Cardiac fibroblast (primary cell): ENCODE data around the gene COMMD7.

ENCODE experiments used
- DNase-seq, 2 donors: peaks; one replicate each; pipeline versions ENCODE4 v3.0.0 to v3.0.0-alpha.2; 2010; ENCODE audit warnings: low read depth in 2 of 2
- H3K4me3 ChIP-seq, 2 donors: replicated peaks in 1 of 2; 1 replicate in 1 of 2; 2 replicates in 1 of 2; pipeline ENCODE4 v1.5.1; 2011; ENCODE audit warnings: low read depth in 2 of 2, low read length in 2 of 2, mild to moderate bottlenecking in 2 of 2, moderate library complexity in 1 of 2
- TF ChIP-seq, protein P1 (sequence below): IDR thresholded peaks from one replicate; pipeline ENCODE4 v1.5.1; 2011; ENCODE audit warnings: low read depth, mild to moderate bottlenecking, low read length, inconsistent platforms

The COMMD7 gene

DNA sequence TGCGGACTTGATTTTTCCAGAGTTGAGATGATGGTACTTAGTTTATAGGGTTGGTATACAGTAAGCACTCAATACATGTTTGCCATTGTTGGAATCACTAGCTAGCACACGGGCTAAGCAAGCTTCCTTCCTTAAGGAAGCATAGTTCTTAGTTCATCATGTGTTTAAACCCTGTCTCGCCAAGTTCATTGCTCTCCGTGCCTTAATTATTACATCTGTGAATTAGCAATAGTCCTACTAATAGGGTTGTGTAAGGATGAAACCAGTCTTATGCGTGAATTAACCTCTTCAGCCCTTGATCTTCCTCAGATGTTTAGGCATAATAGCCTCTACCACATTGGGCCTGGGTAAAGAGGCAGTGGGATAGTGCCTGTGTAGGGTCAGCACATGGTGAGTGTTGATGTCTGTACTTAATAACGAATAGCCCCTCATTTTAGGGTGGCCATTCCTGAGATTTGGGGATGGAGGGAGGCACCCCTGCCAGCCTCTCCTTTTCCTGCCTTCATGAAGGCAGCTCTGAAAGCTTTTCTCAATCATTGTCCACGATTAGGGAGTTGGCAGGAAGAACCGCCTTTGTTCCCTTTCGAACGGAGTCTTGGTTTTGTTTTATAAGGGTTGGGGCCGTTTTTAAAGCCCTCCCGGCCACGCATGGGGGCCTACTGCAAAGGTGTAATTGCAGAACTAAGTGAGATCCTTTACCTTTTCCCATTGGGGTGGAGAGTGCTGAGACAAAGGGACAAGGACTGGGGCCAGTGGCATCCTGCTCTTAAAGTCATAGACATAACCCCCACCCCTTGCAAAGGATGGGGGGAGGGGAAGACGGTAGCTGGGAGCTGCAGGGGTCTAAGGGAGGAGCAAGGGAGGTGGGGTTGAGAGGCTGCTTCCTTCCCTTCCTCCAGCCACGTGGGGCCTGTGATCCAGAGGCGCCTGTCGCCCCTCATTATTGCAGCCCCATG is 21.0 kb upstream of the COMMD7 start:
- TF ChIP-seq, protein P1, sequence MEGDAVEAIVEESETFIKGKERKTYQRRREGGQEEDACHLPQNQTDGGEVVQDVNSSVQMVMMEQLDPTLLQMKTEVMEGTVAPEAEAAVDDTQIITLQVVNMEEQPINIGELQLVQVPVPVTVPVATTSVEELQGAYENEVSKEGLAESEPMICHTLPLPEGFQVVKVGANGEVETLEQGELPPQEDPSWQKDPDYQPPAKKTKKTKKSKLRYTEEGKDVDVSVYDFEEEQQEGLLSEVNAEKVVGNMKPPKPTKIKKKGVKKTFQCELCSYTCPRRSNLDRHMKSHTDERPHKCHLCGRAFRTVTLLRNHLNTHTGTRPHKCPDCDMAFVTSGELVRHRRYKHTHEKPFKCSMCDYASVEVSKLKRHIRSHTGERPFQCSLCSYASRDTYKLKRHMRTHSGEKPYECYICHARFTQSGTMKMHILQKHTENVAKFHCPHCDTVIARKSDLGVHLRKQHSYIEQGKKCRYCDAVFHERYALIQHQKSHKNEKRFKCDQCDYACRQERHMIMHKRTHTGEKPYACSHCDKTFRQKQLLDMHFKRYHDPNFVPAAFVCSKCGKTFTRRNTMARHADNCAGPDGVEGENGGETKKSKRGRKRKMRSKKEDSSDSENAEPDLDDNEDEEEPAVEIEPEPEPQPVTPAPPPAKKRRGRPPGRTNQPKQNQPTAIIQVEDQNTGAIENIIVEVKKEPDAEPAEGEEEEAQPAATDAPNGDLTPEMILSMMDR = no peak
- H3K4me3 ChIP-seq = no peak overlapping the region
- no peak for DNase-seq

DNA sequence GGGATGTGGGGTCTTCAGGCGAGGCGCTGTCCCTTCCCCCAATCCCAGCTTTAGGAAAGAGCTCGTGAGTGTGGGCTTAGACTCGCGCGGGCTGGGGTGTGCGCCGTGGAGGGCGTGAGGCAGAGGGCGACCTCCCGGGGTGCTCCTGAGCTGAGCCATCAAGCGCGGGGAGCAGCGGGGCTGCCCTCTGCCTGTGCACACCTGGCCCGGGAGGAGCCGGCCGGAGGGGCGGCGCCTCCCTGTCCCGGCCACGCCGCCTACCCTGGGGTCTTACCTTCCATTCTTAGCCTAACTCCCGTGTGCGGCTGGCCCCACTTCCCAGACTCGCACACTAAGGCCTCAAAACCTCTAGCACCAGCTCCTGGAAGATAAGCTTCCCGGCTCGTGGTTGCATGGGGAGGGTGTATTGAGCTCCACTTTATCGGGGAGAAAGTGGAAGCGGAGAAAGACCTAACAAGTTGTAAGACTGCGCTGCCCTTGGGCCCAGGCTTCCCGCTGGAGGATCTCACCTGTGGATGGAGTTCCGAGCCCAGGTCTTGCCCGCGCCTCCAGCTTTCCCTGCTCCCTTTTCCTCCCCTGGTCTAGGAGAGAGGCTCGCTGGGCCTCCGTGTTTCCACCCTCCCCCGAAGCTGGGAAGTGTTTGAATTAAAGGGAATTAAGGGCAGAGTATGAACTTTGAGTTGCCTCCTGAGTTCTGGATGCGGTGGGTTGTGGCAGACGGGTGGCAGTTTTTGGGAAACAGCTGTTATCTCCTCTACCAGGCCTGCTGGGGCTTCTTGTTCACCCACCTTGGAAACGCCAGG is 20.1 kb upstream of the COMMD7 start:
- DNase-seq = no peak
- TF ChIP-seq, protein P1 = no peak
- peak overlapping the region; percentile 71 to 88 for H3K4me3 ChIP-seq

DNA sequence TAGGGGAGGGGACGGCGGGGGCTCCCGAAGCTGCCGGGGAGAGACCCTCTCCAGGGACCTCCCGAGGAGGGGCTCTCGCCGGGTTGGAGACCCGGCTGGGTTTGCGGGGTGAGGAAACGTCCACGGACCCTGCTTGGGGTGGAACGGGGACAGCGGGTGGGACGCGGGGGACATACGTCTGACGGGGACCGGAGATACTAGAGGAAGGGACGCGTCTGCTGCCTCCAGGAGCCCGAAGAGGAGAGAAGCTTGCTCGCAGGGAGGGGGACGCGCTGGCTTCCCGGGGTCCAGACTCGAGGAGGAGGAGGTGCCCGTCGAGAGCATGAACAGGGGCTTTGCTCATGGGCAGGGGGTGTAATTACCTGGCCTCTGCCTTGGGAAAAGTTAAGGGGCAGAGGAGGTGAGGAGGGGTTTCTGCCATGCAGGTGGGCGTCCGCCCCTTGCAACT is 19.5 kb upstream of the COMMD7 start:
- TF ChIP-seq, protein P1 = no peak
- no peak for DNase-seq
- H3K4me3 ChIP-seq = peak overlapping the region; percentile 71 to 88

DNA sequence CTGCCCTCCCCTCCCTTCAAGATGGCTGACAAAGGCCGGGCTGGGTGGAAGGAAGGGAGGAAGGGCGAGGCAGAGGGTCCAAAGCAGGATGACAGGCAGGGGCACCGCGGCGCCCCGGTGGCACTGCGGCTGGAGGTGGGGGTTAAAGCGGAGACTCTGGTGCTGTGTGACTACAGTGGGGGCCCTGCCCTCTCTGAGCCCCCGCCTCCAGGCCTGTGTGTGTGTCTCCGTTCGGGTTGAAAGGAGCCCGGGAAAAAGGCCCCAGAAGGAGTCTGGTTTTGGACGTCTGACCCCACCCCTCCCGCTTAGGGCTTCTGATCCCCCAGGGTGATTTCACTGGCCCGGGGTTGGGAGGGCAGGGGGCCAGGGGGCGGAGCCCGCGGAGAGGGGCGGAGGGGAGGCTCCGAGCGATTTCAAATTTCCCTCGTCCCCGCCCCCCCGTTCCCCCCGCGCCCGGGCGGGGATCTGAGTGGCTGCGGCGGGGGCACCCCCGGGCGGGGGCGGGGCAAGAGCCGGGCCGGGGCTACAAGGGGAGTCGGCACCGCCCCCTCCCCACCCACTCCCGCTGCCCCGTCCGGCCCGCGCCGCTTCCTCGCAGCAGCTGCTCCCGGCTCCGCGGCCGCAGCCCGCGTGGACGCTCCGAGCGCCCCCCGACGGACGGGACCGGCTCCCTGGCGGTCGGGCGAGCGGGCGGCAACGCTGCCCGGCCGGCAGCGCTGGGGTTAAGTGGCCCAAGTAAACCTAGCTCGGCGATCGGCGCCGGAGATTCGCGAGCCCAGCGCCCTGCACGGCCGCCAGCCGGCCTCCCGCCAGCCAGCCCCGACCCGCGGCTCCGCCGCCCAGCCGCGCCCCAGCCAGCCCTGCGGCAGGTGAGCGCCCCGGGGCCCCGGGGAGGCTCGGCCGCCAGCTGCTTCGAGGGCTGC is 18.8 kb upstream of the COMMD7 start, which contains the start of gene DNMT3B:
Gene DNMT3B, plus strand, starts transcription at position 555 of the 923 bp plus-strand sequence. CDS start 17,939 bp downstream, outside the sequence.
- TF ChIP-seq, protein P1 = no peak
- peak; percentile 71 to 79 for DNase-seq
- peak within 1 kb of the TSS; percentile 71 to 88 for H3K4me3 ChIP-seq

DNA sequence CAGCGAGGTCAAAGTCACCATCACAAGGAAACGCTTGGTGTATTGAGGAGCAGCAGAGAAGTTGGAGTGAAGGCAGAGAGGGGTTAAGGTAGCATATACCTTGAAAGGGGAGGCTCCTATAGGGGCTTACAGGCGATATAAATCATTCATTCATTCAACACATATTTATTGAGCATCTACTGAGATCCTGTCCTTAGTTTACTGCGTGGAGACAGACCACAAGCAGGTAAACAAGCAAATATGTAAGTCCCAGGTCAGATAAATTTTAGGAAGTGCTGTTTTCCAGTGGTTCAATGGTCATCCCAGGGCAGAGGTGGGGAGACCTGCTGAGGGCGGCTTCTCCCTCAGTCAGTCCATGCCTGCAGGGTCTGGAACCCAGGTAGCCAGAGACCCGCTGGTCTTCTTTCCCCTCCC is 18.2 kb upstream of the COMMD7 start:
- DNase-seq = no peak
- H3K4me3 ChIP-seq = peak overlapping the region; percentile 39 to 71
- TF ChIP-seq, protein P1 = no peak

DNA sequence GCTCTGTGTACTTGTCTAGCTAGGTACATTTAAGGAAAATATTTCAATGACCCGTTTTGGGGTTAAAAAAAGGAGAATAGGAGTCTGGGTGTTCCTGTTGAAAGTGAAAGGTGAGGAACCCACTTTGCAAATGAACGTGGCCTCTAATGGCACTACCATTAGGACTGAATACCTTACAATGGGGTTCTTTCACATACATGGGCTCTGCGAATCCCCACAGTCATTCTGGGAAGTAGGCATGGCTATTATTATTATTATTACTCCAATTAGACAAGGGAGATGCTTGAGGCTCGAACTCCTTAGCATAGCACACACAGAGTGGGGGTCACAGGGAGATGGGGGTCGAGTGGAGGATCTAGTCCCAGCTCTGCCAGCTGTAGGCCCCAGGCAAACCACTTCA is 12.9 kb upstream of the COMMD7 start:
- no peak for DNase-seq
- TF ChIP-seq, protein P1 = no peak

More for the DNA sequence above, 12.9 kb upstream of the COMMD7 start:
- H3K4me3 ChIP-seq = no peak overlapping the region
